ENCODE data around the gene UPK2.

DNA sequence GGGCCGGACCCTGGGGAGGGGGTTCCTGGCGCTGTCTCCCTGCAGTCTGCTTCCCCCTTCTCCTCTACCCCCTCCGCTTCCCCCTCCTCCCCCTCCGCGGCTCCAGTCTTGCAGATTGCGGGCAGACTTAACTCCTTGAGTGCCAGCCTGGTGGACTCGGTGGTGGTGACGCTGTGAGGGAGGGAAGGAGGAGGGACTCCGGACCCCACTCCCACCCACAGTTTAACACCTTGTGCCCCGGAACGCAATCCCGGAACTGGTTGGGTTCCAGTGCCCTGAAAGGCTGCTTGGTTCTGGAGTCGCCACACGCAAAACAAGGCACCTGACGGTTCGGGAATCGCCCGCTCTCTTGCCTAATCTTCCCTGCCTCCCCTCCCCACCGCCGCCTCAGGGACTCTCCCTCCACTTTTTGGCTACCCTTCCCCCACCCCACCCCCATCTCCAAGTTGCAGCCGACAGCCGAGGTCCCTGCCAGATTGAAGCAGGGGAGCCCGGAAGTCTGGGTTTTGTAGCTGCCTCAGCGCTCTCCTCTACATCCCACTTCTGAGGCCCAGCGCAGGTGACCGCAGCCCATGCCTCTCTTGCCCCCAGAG, 26.5 kb upstream of the UPK2 start:
- TF ChIP-seq, protein P1, sequence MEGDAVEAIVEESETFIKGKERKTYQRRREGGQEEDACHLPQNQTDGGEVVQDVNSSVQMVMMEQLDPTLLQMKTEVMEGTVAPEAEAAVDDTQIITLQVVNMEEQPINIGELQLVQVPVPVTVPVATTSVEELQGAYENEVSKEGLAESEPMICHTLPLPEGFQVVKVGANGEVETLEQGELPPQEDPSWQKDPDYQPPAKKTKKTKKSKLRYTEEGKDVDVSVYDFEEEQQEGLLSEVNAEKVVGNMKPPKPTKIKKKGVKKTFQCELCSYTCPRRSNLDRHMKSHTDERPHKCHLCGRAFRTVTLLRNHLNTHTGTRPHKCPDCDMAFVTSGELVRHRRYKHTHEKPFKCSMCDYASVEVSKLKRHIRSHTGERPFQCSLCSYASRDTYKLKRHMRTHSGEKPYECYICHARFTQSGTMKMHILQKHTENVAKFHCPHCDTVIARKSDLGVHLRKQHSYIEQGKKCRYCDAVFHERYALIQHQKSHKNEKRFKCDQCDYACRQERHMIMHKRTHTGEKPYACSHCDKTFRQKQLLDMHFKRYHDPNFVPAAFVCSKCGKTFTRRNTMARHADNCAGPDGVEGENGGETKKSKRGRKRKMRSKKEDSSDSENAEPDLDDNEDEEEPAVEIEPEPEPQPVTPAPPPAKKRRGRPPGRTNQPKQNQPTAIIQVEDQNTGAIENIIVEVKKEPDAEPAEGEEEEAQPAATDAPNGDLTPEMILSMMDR (tag by site-specific recombination; IDR thresholded peaks at IDR 0.05) = no peak
- no peak for TF ChIP-seq ZNF184 (tag by site-specific recombination; IDR thresholded peaks at IDR 0.05)
- TF ChIP-seq ZNF48 (tag by site-specific recombination; IDR thresholded peaks at IDR 0.05) = no peak
- no peak for TF ChIP-seq ZNF221 (tag by site-specific recombination; IDR thresholded peaks at IDR 0.05; ENCODE audit: borderline replicate concordance)

All from HEK293 (cell line).